K562 (cell line): ENCODE data around the gene OPTN. TPM values are rescaled to one million over a fixed set of nuclear protein-coding genes. Genes with fewer than 3 reads are reported as not detected.

ENCODE experiments used
- ESRRA ChIP-seq: fragments of 450-650 bp; IDR thresholded peaks from 2 replicates; pipeline ENCODE4 v1.6.1; 2014; ENCODE audit warnings: low read depth, mild to moderate bottlenecking, moderate library complexity, borderline replicate concordance
- ETV1 ChIP-seq: fragments of 450-650 bp; conservative IDR thresholded peaks from 2 replicates; pipeline ENCODE4 v1.6.1; 2016; ENCODE audit warnings: missing genetic modification characterization, control low read depth, low read depth, missing compliant biosample characterization
- PKNOX1 ChIP-seq: fragments of 450-650 bp; IDR thresholded peaks from 2 replicates; pipeline ENCODE4 v1.6.1; 2016
- SMAD4 ChIP-seq: fragments of 250-450 bp; sonication (Bioruptor Pico); conservative IDR thresholded peaks from 2 replicates; pipeline ENCODE4 v1.8.0; 2021; ENCODE audit warnings: inconsistent platforms, mild to moderate bottlenecking, moderate library complexity
- polyA plus RNA-seq, 8 experiments: library from polyadenylated mRNA; depleted of rRNA in 4 of 8; stranded (reverse) in 5 of 8; unstranded in 3 of 8; fragments of >200 nt; fragmentation: Nextera tagmentation in 2 of 8; fragmentation: Illumina TruSeq in 1 of 8; extraction: Ambion mirVana in 2 of 8; extraction: Trizol in 1 of 8; gene quantifications; 2 replicates each; pipeline versions ENCODE4 v1.2.1 to v1.2.3, GENCODE V29; 2011 to 2014; ENCODE audit warnings: inconsistent platforms in 1 of 8, missing spikeins in 1 of 8
- total RNA-seq, 7 experiments: library from RNA; depleted of rRNA in 6 of 7; stranded (reverse); fragments of >200 nt in 6 of 7; fragmentation: Illumina TruSeq in 2 of 7; extraction: Trizol in 2 of 7; gene quantifications; 2 replicates each; pipeline versions ENCODE4 v1.2.1 to v1.2.3, GENCODE V29; 2011 to 2021; ENCODE audit warnings: low replicate concordance in 1 of 7
- TF ChIP-seq, protein P1 (sequence below): fragments of 450-650 bp; IDR thresholded peaks from 2 replicates; pipeline ENCODE4 v1.6.1; 2016; ENCODE audit warnings: mild to moderate bottlenecking, moderate library complexity
- TF ChIP-seq, protein P2 (sequence below): fragments of 450-650 bp; IDR thresholded peaks from 2 replicates; pipeline ENCODE4 v1.6.1; 2017; ENCODE audit warnings: antibody characterized with exemption, mild to moderate bottlenecking
- TF ChIP-seq, protein P3 (sequence below): fragments of 250-450 bp; sonication (Bioruptor Pico); IDR thresholded peaks from 2 replicates; pipeline ENCODE4 v1.4.0; 2020; ENCODE audit warnings: mild to moderate bottlenecking

The OPTN gene
- total and polyA plus RNA-seq, 9 of the 15 experiments (the other 6 are each of a cell fraction or from before 2014, with no cell fraction given): 2.2 to 6.8 (median 5.0) TPM

- TF ChIP-seq, protein P1, sequence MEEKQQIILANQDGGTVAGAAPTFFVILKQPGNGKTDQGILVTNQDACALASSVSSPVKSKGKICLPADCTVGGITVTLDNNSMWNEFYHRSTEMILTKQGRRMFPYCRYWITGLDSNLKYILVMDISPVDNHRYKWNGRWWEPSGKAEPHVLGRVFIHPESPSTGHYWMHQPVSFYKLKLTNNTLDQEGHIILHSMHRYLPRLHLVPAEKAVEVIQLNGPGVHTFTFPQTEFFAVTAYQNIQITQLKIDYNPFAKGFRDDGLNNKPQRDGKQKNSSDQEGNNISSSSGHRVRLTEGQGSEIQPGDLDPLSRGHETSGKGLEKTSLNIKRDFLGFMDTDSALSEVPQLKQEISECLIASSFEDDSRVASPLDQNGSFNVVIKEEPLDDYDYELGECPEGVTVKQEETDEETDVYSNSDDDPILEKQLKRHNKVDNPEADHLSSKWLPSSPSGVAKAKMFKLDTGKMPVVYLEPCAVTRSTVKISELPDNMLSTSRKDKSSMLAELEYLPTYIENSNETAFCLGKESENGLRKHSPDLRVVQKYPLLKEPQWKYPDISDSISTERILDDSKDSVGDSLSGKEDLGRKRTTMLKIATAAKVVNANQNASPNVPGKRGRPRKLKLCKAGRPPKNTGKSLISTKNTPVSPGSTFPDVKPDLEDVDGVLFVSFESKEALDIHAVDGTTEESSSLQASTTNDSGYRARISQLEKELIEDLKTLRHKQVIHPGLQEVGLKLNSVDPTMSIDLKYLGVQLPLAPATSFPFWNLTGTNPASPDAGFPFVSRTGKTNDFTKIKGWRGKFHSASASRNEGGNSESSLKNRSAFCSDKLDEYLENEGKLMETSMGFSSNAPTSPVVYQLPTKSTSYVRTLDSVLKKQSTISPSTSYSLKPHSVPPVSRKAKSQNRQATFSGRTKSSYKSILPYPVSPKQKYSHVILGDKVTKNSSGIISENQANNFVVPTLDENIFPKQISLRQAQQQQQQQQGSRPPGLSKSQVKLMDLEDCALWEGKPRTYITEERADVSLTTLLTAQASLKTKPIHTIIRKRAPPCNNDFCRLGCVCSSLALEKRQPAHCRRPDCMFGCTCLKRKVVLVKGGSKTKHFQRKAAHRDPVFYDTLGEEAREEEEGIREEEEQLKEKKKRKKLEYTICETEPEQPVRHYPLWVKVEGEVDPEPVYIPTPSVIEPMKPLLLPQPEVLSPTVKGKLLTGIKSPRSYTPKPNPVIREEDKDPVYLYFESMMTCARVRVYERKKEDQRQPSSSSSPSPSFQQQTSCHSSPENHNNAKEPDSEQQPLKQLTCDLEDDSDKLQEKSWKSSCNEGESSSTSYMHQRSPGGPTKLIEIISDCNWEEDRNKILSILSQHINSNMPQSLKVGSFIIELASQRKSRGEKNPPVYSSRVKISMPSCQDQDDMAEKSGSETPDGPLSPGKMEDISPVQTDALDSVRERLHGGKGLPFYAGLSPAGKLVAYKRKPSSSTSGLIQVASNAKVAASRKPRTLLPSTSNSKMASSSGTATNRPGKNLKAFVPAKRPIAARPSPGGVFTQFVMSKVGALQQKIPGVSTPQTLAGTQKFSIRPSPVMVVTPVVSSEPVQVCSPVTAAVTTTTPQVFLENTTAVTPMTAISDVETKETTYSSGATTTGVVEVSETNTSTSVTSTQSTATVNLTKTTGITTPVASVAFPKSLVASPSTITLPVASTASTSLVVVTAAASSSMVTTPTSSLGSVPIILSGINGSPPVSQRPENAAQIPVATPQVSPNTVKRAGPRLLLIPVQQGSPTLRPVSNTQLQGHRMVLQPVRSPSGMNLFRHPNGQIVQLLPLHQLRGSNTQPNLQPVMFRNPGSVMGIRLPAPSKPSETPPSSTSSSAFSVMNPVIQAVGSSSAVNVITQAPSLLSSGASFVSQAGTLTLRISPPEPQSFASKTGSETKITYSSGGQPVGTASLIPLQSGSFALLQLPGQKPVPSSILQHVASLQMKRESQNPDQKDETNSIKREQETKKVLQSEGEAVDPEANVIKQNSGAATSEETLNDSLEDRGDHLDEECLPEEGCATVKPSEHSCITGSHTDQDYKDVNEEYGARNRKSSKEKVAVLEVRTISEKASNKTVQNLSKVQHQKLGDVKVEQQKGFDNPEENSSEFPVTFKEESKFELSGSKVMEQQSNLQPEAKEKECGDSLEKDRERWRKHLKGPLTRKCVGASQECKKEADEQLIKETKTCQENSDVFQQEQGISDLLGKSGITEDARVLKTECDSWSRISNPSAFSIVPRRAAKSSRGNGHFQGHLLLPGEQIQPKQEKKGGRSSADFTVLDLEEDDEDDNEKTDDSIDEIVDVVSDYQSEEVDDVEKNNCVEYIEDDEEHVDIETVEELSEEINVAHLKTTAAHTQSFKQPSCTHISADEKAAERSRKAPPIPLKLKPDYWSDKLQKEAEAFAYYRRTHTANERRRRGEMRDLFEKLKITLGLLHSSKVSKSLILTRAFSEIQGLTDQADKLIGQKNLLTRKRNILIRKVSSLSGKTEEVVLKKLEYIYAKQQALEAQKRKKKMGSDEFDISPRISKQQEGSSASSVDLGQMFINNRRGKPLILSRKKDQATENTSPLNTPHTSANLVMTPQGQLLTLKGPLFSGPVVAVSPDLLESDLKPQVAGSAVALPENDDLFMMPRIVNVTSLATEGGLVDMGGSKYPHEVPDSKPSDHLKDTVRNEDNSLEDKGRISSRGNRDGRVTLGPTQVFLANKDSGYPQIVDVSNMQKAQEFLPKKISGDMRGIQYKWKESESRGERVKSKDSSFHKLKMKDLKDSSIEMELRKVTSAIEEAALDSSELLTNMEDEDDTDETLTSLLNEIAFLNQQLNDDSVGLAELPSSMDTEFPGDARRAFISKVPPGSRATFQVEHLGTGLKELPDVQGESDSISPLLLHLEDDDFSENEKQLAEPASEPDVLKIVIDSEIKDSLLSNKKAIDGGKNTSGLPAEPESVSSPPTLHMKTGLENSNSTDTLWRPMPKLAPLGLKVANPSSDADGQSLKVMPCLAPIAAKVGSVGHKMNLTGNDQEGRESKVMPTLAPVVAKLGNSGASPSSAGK: 0 out of 2 replicates have a peak, but pooled peaks have one; percentile 11
- TF ChIP-seq PKNOX1 (peak; percentile 72; the same call in 1 of the 2 replicates), ETV1 (peak; percentile 25; the same call in 1 of the 2 replicates), SMAD4 (CRISPR knock-in tag) (0 out of 2 replicates have a peak, but pooled peaks have one; percentile 16), ESRRA (0 out of 2 replicates have a peak, but pooled peaks have one; percentile 28)
- TF ChIP-seq, protein P2, sequence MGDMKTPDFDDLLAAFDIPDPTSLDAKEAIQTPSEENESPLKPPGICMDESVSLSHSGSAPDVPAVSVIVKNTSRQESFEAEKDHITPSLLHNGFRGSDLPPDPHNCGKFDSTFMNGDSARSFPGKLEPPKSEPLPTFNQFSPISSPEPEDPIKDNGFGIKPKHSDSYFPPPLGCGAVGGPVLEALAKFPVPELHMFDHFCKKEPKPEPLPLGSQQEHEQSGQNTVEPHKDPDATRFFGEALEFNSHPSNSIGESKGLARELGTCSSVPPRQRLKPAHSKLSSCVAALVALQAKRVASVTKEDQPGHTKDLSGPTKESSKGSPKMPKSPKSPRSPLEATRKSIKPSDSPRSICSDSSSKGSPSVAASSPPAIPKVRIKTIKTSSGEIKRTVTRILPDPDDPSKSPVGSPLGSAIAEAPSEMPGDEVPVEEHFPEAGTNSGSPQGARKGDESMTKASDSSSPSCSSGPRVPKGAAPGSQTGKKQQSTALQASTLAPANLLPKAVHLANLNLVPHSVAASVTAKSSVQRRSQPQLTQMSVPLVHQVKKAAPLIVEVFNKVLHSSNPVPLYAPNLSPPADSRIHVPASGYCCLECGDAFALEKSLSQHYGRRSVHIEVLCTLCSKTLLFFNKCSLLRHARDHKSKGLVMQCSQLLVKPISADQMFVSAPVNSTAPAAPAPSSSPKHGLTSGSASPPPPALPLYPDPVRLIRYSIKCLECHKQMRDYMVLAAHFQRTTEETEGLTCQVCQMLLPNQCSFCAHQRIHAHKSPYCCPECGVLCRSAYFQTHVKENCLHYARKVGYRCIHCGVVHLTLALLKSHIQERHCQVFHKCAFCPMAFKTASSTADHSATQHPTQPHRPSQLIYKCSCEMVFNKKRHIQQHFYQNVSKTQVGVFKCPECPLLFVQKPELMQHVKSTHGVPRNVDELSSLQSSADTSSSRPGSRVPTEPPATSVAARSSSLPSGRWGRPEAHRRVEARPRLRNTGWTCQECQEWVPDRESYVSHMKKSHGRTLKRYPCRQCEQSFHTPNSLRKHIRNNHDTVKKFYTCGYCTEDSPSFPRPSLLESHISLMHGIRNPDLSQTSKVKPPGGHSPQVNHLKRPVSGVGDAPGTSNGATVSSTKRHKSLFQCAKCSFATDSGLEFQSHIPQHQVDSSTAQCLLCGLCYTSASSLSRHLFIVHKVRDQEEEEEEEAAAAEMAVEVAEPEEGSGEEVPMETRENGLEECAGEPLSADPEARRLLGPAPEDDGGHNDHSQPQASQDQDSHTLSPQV: peak; percentile 65
- TF ChIP-seq, protein P3, sequence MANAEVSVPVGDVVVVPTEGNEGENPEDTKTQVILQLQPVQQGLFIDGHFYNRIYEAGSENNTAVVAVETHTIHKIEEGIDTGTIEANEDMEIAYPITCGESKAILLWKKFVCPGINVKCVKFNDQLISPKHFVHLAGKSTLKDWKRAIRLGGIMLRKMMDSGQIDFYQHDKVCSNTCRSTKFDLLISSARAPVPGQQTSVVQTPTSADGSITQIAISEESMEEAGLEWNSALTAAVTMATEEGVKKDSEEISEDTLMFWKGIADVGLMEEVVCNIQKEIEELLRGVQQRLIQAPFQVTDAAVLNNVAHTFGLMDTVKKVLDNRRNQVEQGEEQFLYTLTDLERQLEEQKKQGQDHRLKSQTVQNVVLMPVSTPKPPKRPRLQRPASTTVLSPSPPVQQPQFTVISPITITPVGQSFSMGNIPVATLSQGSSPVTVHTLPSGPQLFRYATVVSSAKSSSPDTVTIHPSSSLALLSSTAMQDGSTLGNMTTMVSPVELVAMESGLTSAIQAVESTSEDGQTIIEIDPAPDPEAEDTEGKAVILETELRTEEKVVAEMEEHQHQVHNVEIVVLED (CRISPR knock-in tag): no peak
These were observed 2.2 kb downstream of the OPTN start (continued) for GRCh38 chr10:13102002-13102794.
